HG02642 (cell line): Measurements from ENCODE around the gene RAD51B.
"Not testable (repeated sequence)": the region's sequence is repeated elsewhere in the genome, so short reads cannot be mapped to it uniquely, and the experiment has no call there.

Source experiments
- ATAC-seq: cut with Tn5 transposase; IDR thresholded peaks from one replicate; pipeline ENCODE4 v1.9.1; 2021; ENCODE audit warnings: mild to moderate bottlenecking; ENCODE audit not compliant: unreplicated experiment, poor library complexity

Gene RAD51B

DNA sequence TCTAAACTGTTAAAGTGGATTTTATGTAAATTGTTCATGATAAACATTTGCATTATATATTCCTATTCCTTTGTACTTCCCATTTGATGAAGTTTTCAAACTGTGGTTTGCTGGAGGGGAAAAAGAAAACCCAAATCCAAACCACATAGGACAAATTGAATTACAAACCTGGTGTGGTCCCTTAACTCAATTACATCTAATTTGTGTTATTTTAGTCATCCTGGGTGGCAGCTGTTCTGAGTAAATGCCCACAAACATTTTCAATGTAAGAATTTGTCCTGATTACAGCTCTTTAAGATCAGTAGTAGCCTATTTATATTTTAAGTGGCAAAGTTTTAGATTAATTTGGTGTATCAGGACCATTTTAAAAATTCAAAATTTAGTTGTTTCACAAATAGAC, 153.9 kb downstream of the RAD51B start:
- ATAC-seq: no peak

DNA sequence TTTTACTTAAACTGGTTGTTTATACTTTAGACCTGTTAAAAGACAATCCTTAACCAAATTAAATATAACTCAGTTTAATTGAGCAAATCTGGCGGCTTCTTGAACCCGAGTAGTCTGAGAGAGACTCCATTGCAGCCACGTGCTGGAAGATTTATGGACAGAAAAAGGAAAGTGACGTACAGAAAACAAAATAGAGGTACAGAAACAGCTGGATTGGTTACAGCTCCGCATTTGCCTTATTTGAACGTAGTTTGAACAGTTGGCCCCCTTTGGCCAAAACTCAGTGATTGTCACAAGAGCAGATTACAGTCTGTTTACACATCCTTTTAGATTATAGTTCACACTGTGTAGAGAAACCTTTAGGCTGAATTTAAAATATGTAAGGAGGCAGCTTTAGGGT, 155.9 kb downstream of the RAD51B start:
- no peak for ATAC-seq

DNA sequence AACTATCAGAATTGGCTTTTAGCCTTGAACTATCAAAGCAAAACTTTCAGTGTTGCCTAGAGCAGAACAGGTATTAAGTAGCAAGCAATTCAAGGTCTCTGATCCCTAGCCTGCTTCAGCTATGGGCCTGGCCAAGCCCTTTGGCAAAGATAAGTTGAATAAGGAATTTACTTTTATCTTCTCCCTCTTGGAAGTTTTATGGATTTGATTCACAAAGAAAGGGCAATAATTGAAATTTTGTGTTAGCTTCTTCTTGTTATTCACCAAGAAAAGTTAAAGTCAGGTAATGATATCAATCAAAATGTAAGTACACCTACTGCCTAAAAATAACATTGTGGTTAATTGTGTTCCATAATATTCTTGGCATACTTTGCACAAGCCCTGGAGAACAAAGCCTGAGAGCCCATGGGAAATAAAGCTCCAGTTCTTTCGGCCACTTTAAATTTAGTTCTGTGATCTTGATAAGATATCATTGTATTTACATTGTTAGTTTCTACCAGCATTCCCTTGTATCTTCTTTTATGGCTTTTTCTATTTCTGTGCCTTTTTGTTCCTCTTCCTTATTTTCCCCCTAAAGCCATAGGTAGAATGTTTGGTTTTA, 158.0 kb downstream of the RAD51B start:
- no peak for ATAC-seq

DNA sequence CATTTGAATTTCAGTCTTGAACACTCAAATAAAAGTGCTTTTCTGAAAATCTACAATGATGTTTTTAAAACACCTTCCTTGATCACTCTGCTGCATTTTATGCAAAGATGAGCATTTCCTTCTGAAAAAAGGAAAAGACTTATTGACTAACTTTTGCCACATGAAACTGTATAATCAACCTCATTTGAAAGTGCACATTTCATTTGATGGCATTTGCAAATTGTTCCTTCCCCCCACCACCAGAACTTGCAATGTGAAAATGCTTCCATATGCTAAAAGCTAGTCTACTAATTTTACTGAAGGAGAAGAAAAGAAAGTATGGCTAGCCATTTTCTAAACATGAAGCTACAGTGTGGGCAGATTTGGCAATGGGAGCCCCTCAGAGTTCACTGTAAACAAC, 159.2 kb downstream of the RAD51B start:
- no peak for ATAC-seq

DNA sequence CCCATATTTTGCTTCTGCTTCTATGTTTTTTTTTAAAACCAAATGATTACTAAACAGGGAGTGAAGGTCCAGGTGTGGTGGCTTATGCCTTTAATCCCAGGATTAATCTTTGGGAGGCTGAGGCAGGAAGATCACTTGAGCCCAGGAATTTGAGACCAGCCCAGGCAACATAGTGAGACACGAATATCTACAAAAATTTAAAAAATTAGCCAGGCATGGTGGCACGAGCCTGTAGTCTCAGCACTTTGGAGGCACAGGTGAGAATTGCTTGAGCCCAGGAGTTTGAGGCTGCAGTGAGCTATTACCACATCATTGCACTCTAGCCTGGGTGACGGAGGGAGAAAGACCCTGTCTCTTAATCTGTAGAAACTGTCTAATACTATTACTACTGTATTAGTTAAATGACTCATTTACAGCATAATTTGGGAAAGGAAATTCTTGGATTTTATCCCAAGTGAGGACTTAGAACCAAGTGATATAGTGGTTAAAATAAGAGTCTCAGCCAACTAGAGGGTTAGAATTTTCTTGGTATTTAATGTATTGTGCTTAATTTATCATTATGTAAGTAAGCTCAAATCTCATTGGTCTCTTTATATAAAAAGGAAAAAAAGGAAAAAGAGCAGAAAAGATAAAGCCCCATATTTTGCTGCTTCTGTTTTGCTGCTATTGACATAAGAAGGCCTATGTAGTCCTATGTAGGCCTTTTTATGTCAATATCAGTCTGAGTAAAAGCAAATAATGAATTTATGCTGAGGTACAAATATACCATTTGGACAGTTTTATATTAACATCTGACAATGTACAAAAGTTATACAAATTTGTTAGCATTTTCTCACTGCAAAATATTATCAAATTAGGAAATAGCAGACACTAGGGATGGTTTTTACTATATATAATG, 163.4 kb downstream of the RAD51B start:
- ATAC-seq: no peak

DNA sequence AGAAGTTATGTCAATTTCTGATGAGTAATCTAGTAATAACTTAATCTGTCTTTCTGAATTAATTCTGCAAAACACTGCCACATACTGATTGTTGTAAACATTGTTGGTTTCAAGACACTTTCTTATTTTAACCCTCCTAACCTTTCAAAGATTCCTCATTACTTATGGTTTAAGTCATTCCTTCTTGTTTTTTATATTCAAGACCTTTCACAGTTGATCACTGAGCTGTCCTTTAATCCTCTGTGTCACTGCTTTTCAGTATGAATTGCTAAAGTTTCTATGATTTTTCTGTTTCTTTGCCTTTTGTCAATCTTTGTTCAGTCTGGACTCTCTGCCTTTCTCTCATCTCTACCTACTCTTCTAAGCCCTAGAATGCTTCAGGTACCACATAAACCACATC, 164.7 kb downstream of the RAD51B start:
- no peak for ATAC-seq

DNA sequence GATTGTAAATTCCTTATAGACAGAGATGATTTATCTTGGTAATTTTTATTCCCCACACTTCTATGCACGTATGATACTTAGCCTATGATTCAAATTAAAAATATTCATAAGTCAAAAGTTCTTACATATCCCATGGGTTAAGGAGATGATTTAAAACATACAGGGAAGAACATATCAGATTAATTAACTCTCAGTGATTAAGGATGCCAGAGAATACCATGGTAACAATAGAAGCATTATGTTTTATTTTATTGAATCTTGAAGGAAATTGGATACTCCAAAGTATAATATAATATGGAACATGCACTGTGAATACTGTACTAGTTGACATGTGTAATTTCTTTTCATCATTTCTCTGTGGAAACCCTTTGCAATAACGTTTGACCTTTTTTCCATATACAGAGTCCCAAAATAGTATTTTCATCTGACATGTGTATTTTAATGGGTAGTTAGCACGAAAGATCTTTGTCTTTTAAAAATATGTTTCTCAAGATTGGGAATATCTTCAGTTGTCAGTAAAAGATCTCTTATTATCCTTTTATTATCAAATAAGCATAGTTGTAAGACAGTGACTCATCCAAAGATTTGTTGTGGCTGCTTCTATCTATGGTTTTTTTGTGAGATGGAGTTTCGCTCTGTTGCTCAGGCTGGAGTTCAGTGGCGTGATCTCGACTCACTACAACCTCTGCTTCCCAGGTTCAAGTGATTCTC, 166.7 kb downstream of the RAD51B start:
- no peak for ATAC-seq

DNA sequence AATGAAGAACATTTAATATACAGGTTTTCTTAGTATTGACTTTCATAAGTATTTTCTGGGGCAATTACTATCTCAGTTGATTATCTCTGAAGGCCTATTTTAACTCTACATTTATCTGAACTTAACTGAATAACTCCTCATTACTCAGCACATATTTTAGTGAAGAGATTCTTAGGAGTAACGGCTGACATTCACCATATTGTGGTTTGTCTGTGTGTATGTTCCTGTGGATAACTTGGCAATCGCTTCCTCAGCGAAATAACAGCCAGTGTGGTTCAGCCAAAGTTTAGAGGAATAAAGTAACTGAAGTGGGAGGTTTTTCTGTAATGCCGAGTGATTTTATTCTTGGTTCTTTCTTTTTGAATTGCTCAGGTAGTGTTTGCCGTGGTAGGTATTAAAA, 168.0 kb downstream of the RAD51B start:
- no peak for ATAC-seq

DNA sequence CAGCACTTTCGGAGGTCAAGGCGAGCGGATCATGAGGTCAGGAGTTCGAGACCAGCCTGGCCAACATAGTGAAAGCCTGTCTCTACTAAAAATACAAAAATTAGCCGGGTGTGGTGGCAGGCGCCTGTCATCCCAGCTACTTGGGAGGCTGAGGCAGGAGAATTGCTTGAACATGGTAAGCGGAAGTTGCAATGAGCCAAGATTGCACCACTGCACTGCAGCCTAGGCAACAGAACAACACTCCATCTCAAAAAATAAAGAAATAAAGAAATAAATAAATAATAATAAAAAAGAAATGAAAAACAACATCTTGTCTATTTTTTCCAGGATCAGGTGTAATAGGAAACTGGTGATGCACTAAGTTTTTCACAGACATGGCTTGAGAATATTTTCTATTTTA, 168.6 kb downstream of the RAD51B start:
- ATAC-seq: not testable (repeated sequence)

DNA sequence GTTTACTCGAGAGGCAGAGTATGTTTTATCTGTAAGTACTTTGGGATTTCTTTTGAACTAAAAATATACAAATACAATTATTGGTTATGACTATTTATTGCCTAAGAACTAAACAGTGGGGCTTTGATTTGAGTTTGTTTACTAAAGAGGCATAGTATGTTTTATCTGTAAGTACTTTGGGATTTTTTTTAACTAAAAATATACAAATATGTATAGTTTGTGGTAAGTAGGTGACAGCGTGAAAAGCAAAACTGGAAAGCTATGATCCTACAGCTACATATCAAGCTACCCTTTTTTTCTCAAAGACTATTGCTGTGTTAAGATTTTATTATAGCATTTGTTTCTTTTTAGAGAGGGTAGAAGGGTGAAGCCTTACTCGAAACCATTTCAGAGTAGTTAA, 171.0 kb downstream of the RAD51B start:
- ATAC-seq: no peak

DNA sequence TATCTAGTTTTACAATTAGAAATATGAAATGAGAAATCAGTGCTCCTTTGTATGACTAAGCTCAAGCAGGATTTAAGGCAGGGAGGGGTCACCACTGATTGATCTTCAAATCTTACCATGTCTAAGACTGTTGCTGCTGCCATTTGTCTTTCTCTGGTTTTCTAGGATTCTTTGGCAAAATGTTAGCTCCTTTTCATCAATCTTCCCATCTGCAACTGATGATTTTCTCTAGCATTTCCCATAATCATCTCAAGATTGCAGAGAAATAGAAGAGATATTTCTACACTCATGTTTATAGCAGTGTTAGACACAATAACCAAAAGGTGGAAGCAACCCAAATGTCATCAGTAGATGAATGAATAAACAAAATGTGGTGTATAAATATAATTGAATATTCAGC, 175.0 kb downstream of the RAD51B start:
- no peak for ATAC-seq

DNA sequence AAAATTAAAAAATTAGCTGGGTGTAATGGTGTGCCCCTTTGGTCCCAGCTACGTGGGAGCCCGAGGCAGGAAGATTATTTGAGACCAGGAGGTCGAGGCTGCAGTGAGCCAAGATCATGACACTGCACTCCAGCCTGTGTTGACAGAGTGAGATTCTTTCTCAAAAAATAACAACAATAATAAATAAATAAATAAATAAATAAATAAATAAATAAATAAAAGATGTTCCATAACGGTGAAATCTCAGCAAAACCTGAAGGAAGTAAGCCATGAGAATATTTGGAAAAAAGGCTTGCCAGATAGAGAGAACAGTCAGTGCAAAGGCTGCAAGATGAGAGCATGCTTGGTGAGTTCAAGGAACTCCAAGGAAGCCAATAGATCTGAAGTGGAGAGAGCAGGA, 176.7 kb downstream of the RAD51B start:
- no peak for ATAC-seq

DNA sequence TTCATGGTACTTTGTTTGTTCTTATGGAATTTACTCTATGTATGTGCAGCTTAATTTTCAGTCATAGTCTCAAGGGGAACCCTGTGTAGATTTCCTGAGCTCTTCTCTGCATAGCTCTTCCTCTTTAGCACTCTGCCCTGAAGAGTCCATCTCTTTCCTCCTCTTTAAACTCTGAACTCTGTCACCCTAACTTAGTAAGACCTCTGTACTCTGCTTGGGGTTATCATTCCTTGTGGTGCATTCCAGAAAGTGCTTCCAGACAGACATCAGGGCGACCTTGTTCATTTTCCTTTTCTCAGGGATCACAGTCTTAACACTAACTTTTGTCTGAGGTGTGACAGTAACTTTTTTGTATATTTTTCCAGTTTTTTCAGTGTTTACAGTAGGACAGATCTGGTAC, 179.3 kb downstream of the RAD51B start:
- no peak for ATAC-seq

DNA sequence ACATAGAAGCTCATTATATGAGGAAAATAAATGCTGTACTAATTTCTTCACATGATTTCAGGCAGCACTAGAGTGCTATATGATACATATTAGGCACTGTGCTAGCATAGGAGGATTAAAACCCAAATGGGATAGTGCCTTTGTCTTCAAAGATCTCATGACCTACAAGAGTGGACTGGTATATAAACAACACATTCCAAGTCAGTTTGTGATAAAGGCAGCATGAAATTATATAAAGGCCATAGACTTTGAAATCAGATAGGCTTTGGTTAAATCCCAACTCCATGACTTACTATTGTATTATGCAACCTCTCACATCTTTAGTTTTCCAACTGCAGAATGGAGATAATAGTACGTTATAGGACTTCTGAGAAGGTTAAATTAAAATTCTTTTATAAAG, 179.7 kb downstream of the RAD51B start:
- ATAC-seq: no peak

DNA sequence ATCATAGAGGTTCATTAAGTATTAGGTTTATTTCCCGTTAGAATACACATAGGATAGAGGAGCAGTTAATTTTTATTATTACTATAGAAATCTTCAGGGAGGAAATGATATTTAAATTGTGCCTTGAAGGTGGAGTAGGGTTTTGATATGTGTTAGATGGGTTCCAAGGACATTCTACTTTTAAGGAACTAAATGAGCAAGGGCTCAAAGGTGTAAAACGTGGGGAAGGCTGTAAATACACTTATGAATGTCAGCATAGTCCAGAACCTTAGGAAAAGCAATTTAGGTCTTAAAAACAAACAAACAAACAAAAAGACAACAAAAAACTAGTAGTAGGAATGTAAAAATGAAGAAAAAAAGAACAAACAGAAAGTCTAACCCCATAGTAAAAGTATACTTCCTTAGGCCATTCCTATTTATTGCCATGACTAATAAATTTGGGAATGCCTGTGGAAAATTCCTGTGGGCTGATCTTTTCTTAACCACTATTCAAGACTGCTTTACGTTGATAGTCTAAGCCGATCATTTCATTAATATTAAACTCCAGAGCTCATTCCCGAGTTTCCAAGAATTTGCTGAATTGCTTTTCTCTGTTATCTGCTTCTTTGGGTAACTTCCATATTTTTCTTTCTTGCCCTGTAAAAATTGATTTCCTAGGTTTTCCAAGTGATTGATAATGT, 180.3 kb downstream of the RAD51B start:
- no peak for ATAC-seq

DNA sequence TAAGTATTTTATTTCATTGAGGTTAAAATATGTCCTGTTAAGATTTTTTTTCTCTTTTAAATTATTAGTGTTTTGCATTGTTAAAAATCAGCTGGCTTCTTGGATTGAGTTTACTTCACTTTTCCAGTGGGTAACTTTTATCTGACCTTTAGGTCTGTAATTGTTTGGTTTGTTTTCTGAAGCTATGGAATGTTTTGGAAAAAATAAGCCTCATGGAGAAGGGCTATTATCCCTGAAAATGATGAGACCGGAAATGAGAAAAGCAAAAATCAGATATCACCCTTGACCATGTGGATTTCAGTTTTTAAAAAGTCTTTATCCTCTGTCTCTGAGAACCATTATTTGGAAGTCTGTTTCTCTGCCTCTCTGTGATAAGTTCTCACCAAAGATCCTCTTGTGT, 180.9 kb downstream of the RAD51B start:
- ATAC-seq: no peak

DNA sequence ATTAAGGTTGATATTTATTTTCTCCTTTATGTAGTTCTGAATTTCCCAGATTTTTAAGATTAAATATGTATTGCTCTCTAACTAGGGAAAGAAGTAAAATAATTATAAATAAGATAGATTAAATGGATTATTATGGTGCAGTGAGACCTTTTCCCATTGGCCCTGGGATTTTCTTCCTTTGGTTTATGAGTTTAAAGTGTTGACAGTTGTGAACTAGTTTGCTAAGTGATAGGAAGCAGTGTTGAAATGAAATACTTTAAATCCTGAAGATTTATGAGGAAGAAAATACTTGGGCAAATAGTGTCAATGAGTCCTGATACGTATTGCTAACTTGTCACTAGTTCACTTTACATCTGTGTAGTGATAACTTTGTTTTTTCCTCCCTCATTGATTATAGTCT, 188.9 kb downstream of the RAD51B start:
- no peak for ATAC-seq

DNA sequence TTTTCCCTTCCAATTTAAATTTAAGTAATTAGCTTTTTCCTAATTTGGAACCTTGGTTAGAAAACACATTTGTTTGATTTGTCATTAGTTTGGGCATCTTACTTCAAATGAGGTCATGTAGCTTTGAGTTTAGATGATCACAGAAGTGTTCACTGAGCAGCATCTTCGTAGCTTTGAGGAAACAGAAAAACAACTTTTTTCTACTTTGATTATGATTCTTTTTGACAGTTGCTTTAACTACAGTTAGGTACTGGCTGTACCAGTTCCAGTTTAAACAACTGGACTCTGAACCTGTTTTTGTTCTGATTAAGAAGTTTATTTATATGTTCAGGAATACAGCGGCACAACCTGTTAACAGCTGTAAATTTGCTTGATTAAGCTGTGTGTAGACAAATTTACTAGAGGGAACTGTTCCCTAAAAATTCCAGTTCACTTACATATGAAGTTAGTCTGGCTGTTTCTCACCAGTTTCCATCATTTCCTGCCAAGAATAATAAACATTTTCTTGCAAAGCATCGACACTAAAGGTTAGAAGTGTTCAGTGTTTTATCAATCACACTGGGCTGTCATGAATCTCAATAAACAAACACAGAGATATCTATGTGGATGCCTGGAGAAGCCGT, 191.9 kb downstream of the RAD51B start:
- no peak for ATAC-seq

DNA sequence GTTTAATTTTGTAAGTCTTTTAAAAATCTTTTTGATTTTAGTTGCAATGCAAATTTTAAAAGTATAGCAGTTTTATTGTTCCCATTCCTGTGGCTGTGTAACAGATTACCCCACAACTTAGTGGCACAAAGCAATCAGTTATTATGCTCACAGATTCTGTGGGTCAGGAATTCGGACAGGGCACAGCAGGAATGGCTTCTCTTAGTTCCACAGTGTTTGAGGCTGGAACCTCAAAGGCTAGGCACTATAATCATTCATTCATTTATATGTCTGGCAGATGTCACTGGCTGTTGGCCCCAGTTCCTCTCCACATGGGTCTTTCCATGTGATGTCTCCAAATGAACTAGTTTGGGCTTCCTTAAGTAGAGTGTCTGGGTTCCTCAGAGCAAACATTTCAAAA, 193.3 kb downstream of the RAD51B start:
- ATAC-seq: no peak

DNA sequence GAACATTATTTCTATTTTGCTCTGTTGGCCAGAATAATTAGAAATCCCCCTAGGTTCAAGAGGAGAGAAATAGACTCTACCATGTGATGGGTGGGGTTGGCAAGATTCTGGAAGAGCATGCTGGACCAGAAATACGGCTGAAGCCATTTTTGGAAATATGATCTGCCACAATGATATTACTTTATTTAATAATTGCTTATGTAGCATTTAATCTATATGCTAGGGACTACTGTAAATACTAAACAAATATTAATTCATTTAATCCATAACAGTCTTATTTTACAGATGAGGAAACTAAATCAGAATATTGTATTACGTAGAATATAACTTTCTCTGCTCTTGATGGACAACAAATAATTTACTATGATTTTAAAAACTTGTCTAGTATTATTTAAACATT, 193.7 kb downstream of the RAD51B start:
- no peak for ATAC-seq
